ENCODE measurements around the gene ADAMTSL1.

ADAMTSL1 gene

DNA sequence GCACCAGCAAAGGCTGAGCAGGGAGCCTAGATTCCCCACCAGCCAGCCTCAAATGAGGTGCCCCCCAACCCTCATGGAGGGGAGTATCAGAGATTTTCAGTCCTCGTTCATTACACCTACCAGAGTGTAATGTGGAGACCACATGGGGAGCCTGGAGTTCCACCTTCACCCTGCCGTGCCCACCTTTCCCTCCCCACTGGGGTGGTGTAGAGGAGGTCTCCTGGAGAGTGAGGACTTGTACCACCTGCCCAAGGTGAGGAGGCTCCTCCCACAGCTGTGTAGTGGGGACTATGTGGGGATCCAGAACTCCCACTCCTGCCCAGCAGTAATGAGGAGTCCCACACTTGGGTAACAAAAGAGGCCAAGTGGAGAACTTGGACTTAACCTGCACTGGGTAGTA is 337.2 kb downstream of the ADAMTSL1 start:
- no peak overlapping the region for H3K4me3 ChIP-seq (ENCODE audit: low read depth in 1 of 2, low read length in 2 of 2)
- no peaks in the 10 kb centered on the region for H3K4me1 ChIP-seq (ENCODE audit: insufficient read depth, low read length)
- no peak for DNase-seq
- no peaks in the 10 kb centered on the region for H3K27me3 ChIP-seq (ENCODE audit: insufficient read depth, low read length, poor library complexity)
- TF ChIP-seq, protein P1, sequence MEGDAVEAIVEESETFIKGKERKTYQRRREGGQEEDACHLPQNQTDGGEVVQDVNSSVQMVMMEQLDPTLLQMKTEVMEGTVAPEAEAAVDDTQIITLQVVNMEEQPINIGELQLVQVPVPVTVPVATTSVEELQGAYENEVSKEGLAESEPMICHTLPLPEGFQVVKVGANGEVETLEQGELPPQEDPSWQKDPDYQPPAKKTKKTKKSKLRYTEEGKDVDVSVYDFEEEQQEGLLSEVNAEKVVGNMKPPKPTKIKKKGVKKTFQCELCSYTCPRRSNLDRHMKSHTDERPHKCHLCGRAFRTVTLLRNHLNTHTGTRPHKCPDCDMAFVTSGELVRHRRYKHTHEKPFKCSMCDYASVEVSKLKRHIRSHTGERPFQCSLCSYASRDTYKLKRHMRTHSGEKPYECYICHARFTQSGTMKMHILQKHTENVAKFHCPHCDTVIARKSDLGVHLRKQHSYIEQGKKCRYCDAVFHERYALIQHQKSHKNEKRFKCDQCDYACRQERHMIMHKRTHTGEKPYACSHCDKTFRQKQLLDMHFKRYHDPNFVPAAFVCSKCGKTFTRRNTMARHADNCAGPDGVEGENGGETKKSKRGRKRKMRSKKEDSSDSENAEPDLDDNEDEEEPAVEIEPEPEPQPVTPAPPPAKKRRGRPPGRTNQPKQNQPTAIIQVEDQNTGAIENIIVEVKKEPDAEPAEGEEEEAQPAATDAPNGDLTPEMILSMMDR (IDR thresholded peaks at IDR 0.05; ENCODE audit: borderline replicate concordance, extremely low read depth, low read length, poor library complexity, severe bottlenecking) = no peak
- TF ChIP-seq EZH2 (IDR thresholded peaks at IDR 0.05; ENCODE audit: borderline replicate concordance, low read depth, low read length, severe bottlenecking) = no peak
- H3K27ac ChIP-seq (ENCODE audit: low read length) = no peak overlapping the region
- H4K20me1 ChIP-seq (ENCODE audit: insufficient read depth, low read length) = no peaks in the 10 kb centered on the region
- no peak overlapping the region for H3K9ac ChIP-seq (ENCODE audit: low read depth, low read length)
- no peak for ATAC-seq (ENCODE audit: insufficient read depth, low read depth)
- no peaks in the 10 kb centered on the region for H3K79me2 ChIP-seq (ENCODE audit: insufficient read depth, low read length)
- no peaks in the 10 kb centered on the region for H3K36me3 ChIP-seq (ENCODE audit: insufficient read depth, low read length)
- H3K4me2 ChIP-seq (ENCODE audit: insufficient read depth, low read length) = no peak overlapping the region
- H2AFZ ChIP-seq (ENCODE audit: low read depth, low read length) = no peak overlapping the region
- no peaks in the 10 kb centered on the region for H3K9me3 ChIP-seq (ENCODE audit: insufficient read depth, low read length, severe bottlenecking)

DNA sequence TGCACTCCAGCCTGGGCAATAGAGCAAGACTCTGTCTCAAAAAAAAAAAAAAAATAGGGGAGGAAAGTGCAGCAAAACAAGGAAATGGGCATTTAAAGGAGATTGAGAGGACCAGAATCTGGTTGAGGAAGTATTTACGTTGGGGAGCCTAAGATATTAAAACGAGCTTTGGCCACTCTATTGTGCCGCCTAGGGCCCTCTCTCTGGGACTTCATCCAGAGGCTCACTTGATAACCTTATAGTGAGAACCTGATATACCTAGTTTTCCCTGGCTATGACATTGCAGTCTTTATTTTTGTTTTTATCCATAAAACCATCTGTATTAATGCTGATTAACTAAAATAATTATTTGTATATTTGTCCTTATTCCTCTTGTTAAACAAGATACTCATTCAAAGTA is 345.5 kb downstream of the ADAMTSL1 start:
- DNase-seq = no peak
- no peaks in the 10 kb centered on the region for H3K4me1 ChIP-seq (ENCODE audit: insufficient read depth, low read length)
- no peak for ATAC-seq (ENCODE audit: insufficient read depth, low read depth)
- no peaks in the 10 kb centered on the region for H3K27me3 ChIP-seq (ENCODE audit: insufficient read depth, low read length, poor library complexity)
- no peaks in the 10 kb centered on the region for H4K20me1 ChIP-seq (ENCODE audit: insufficient read depth, low read length)
- no peak overlapping the region for H2AFZ ChIP-seq (ENCODE audit: low read depth, low read length)
- TF ChIP-seq, protein P1 (IDR thresholded peaks at IDR 0.05; ENCODE audit: borderline replicate concordance, extremely low read depth, low read length, poor library complexity, severe bottlenecking) = no peak
- TF ChIP-seq EZH2 (IDR thresholded peaks at IDR 0.05; ENCODE audit: borderline replicate concordance, low read depth, low read length, severe bottlenecking) = no peak
- H3K36me3 ChIP-seq (ENCODE audit: insufficient read depth, low read length) = no peaks in the 10 kb centered on the region
- H3K4me3 ChIP-seq (ENCODE audit: low read depth in 1 of 2, low read length in 2 of 2) = no peak overlapping the region
- H3K79me2 ChIP-seq (ENCODE audit: insufficient read depth, low read length) = no peaks in the 10 kb centered on the region
- no peak overlapping the region for H3K4me2 ChIP-seq (ENCODE audit: insufficient read depth, low read length)
- H3K9ac ChIP-seq (ENCODE audit: low read depth, low read length) = no peak overlapping the region
- no peak overlapping the region for H3K27ac ChIP-seq (ENCODE audit: low read length)
- no peaks in the 10 kb centered on the region for H3K9me3 ChIP-seq (ENCODE audit: insufficient read depth, low read length, severe bottlenecking)

DNA sequence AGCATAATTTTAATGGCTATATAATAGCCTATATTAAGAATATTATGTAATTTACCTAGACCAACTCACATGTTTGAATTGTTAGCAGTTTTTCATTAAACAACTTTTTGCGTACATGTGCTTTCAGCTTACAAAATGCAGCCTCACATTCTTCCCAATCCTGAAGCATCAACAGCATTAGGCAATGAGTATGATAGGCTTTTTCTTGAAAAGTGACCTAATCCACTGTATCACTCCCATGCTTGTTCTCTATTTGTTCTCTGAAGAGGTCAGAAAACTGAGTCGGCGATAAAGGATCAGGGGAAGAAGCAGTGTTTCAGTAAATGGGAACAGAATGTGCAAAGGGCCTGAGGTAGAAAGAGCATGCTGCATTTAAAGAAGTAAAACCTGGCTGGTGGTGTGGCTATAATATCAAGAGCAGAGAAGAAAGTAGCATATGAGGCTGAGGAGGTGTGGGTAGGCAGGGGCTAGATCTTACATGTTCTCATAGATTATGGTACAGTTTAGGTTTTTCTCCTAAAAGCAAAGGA is 346.7 kb downstream of the ADAMTSL1 start:
- no peak overlapping the region for H3K27ac ChIP-seq (ENCODE audit: low read length)
- no peaks in the 10 kb centered on the region for H3K36me3 ChIP-seq (ENCODE audit: insufficient read depth, low read length)
- H3K4me3 ChIP-seq (ENCODE audit: low read depth in 1 of 2, low read length in 2 of 2) = no peak overlapping the region
- no peaks in the 10 kb centered on the region for H3K9me3 ChIP-seq (ENCODE audit: insufficient read depth, low read length, severe bottlenecking)
- H2AFZ ChIP-seq (ENCODE audit: low read depth, low read length) = no peak overlapping the region
- DNase-seq (no peak), ATAC-seq (ENCODE audit: insufficient read depth, low read depth) (no peak)
- no peaks in the 10 kb centered on the region for H3K79me2 ChIP-seq (ENCODE audit: insufficient read depth, low read length)
- no peak overlapping the region for H3K4me2 ChIP-seq (ENCODE audit: insufficient read depth, low read length)
- no peak overlapping the region for H3K9ac ChIP-seq (ENCODE audit: low read depth, low read length)
- TF ChIP-seq, protein P1 (IDR thresholded peaks at IDR 0.05; ENCODE audit: borderline replicate concordance, extremely low read depth, low read length, poor library complexity, severe bottlenecking) = no peak
- no peak for TF ChIP-seq EZH2 (IDR thresholded peaks at IDR 0.05; ENCODE audit: borderline replicate concordance, low read depth, low read length, severe bottlenecking)
- no peaks in the 10 kb centered on the region for H4K20me1 ChIP-seq (ENCODE audit: insufficient read depth, low read length)
- H3K27me3 ChIP-seq (ENCODE audit: insufficient read depth, low read length, poor library complexity) = no peaks in the 10 kb centered on the region
- H3K4me1 ChIP-seq (ENCODE audit: insufficient read depth, low read length) = peaks cover 9% of the 10 kb centered on the region

DNA sequence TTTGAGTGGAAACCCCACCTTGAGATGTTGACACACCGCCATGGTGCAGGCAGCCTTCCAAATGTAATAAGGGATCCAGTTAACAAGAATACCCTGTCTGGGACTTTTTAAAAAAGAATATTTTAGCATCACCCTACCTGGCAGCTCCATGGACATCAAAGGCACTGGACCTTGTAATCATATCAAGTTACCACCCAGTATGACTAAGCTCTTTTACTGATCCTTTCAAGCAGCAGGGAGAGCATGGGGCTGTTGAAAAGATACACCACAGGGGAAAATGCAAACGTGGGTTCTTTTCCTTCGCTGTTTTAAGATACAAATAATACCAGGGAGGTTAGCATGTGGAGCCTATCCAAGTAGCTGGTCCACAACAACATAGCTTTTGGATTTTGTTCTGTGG is 347.8 kb downstream of the ADAMTSL1 start:
- Histone ChIP-seq H3K27me3 (ENCODE audit: insufficient read depth, low read length, poor library complexity) (no peaks in the 10 kb centered on the region), H3K4me3 (ENCODE audit: low read depth in 1 of 2, low read length in 2 of 2) (no peak overlapping the region), H4K20me1 (ENCODE audit: insufficient read depth, low read length) (no peaks in the 10 kb centered on the region), H3K36me3 (ENCODE audit: insufficient read depth, low read length) (no peaks in the 10 kb centered on the region), H3K9me3 (ENCODE audit: insufficient read depth, low read length, severe bottlenecking) (no peaks in the 10 kb centered on the region), H3K27ac (ENCODE audit: low read length) (no peak overlapping the region), H3K4me2 (ENCODE audit: insufficient read depth, low read length) (no peak overlapping the region), H2AFZ (ENCODE audit: low read depth, low read length) (no peak overlapping the region), H3K4me1 (ENCODE audit: insufficient read depth, low read length) (peaks cover 21% of the 10 kb centered on the region), H3K9ac (ENCODE audit: low read depth, low read length) (no peak overlapping the region), H3K79me2 (ENCODE audit: insufficient read depth, low read length) (no peaks in the 10 kb centered on the region)
- DNase-seq = no peak
- TF ChIP-seq, protein P1 (IDR thresholded peaks at IDR 0.05; ENCODE audit: borderline replicate concordance, extremely low read depth, low read length, poor library complexity, severe bottlenecking) = no peak
- no peak for TF ChIP-seq EZH2 (IDR thresholded peaks at IDR 0.05; ENCODE audit: borderline replicate concordance, low read depth, low read length, severe bottlenecking)
- ATAC-seq (ENCODE audit: insufficient read depth, low read depth) = no peak

All from DND-41 (cell line).